T-helper 22 cell (primary cell): ENCODE results near the gene ARHGAP8.
"Not testable (repeated sequence)": the region's sequence is repeated elsewhere in the genome, so short reads cannot be mapped to it uniquely, and the experiment has no call there.

Source experiments
- DNase-seq: peaks from one replicate; pipeline ENCODE4 v3.0.0-alpha.2; 2020; ENCODE audit warnings: low read depth

ARHGAP8 gene

GRCh38 chr22:44739666-44740065 is 12.7 kb upstream of the ARHGAP8 start:
- not testable (repeated sequence) for DNase-seq

- DNase-seq: no peak
Measured at GRCh38 chr22:44740307-44740706, 12.1 kb upstream of the ARHGAP8 start.

GRCh38 chr22:44741929-44742328 is 10.4 kb upstream of the ARHGAP8 start:
- DNase-seq: no peak

GRCh38 chr22:44743247-44743646 is 9.1 kb upstream of the ARHGAP8 start:
- no peak for DNase-seq

GRCh38 chr22:44743804-44744211 is 8.6 kb upstream of the ARHGAP8 start:
- DNase-seq: no peak

- DNase-seq: no peak
Measured at GRCh38 chr22:44745853-44746789, 6.3 kb upstream of the ARHGAP8 start.

DNA sequence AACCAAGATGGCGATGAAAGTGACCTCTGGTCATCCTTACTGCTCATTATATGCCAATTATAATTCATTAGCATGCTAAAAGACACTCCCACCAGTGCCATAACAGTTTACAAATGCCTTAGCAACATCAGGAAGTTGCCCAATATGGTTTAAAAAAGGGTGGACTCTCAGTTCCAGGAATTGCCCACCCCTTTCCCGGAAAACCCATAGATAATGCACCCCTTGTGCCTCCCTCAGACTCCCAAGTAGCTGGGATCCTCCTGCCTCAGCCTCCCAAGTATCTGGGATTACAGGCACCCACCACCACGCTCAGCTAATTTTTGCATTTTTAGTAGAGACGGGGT is 4.6 kb upstream of the ARHGAP8 start:
- DNase-seq: not testable (repeated sequence)

GRCh38 chr22:44748524-44748923 is 3.9 kb upstream of the ARHGAP8 start:
- no peak for DNase-seq

GRCh38 chr22:44750481-44750880 is 1.9 kb upstream of the ARHGAP8 start:
- DNase-seq: no peak

DNA sequence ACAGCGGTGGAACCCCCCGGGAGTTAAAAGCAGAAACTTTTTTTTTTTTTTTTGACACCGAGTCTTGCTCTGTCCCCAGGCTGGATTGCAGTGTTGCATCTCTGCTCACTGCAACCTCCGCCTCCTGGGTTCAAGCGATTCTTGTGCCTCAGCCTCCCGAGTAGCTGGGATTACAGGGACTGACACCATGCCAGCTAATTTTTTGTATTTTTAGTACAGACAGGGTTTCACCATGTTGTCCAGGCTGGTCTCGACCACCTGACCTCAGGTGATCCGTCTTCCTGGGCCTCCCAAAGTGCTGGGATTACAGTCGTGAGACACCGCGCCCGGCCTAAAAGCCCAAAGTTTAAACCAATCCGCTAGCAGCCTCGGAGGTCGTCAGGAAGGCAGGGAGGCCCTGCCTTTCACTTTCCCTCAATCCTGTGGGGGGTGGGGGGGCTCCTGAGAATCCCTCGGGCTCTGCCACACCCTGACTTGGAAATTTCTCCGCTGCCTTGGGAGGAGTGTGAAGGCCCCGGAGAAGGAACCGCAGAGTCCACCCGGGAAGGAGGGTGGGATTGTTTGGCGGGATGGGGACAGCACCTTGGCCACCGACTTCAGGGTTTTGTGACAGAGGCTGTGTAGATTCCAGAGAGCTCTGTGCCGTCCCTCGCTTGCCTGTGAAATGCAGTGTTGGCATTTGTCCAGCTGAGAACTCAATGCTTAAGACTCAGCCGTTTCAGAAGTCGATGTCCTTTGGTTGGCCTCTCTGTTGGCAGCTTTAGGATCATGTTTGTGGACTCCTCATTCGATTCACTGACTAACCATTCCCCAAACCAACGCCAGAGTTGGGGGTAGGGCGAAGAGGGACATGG is 1.0 kb downstream of the ARHGAP8 start:
- DNase-seq: no peak

GRCh38 chr22:44754998-44755397 is 2.6 kb downstream of the ARHGAP8 start:
- no peak for DNase-seq

DNA sequence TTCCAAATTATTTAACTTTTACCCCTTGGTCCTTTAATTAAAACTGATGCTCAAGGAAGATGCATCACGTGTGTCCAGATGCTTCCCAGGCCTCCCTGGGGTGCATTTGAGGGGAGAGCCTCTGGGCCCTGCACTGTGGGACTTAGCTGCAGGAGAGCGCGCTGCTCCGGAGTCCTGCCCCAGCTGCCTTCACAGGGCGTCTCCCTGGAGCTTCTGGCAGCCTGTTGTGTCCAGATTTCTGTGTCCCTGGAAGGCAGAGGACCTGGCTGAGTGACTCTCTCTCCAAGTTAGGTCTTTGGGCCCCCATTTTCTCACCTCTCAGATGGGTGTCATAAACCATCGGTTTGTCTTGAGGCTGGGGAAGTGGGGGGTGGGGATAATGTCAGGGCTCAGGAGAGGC is 3.0 kb downstream of the ARHGAP8 start:
- no peak for DNase-seq

DNA sequence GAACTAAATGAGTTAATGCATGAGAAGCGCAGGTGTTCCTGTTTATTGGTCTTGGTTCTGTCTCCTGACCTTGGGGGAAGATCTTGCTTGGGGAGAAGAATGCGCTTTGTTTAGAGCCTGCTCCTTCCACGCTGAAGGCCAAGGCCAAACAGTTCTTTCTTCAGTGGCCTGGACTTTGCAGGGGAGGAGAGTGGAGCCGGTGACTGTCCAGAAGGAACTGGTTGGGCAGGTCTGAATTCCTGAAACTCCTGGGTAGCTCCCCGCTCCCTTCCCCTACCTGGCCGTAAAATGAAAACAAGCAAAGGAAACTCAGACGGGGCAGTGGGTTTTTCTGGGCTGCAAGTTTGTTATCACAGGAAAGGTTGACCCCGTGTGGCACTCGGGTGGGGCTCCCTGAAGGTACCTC is 3.6 kb downstream of the ARHGAP8 start:
- no peak for DNase-seq

GRCh38 chr22:44758344-44758973 is 6.1 kb downstream of the ARHGAP8 start:
- DNase-seq: no peak

- DNase-seq: no peak
Measured at GRCh38 chr22:44759001-44759400, 6.6 kb downstream of the ARHGAP8 start.

- DNase-seq: no peak
Measured at GRCh38 chr22:44759430-44760310, 7.3 kb downstream of the ARHGAP8 start.

DNA sequence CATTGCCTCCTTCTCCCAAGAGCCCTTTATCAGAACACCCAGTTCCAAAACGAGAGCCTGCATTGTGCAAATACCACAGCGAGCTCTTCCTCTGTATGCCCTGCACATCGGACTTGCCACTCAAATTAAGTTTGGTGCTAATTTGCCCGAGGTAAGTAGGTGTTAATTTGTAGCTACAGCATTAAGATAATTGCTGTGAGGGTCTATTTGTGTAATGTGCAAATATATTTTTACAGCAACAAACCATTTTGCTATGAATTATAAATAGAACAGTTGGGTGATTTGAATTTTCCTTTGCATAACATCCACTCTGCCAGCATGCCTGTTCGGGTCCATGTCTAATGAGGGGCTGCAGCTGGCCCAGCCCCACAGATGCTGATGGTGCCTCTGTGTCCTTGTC is 8.1 kb downstream of the ARHGAP8 start:
- no peak for DNase-seq

DNA sequence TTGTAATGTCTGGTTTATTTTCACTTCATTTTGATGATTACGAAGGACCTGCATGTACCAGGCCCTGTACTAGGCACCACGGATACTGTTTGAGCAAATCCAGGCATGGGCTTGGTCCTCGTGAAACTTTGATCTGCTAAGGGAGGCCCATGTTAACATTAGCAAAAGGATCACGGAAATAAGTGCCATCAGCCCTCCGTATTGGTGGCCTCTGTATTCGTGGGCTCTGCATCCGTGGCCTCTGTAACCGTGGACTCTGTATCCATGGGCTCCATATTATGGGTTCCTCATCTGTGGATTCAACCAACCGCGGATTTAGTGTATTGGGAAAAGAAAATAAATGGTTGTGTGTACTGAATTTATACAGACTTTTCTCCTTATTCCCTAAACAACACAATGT is 8.7 kb downstream of the ARHGAP8 start:
- no peak for DNase-seq

- no peak for DNase-seq
Measured at GRCh38 chr22:44764373-44764772, 12.0 kb downstream of the ARHGAP8 start.

DNA sequence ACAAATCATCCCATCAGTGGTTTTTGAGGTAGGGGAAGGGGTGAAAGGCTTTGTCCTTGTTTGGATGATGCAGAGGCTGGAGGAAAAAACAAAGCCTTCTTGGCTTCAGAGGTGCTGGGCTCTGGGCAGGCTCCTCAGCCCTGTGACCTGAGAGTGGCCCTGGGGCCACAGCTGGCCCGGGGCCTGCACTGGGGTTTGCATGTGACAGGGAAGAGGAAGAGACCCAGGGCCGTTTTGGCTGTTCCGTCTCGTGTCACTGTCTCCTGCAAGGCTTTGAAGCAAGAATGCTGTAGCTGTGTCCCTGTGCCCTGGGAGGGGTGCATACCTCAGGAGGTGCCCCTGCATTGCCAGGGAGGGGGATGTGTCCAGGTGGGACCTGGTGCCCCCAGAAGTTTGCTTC is 12.6 kb downstream of the ARHGAP8 start:
- DNase-seq: no peak

DNA sequence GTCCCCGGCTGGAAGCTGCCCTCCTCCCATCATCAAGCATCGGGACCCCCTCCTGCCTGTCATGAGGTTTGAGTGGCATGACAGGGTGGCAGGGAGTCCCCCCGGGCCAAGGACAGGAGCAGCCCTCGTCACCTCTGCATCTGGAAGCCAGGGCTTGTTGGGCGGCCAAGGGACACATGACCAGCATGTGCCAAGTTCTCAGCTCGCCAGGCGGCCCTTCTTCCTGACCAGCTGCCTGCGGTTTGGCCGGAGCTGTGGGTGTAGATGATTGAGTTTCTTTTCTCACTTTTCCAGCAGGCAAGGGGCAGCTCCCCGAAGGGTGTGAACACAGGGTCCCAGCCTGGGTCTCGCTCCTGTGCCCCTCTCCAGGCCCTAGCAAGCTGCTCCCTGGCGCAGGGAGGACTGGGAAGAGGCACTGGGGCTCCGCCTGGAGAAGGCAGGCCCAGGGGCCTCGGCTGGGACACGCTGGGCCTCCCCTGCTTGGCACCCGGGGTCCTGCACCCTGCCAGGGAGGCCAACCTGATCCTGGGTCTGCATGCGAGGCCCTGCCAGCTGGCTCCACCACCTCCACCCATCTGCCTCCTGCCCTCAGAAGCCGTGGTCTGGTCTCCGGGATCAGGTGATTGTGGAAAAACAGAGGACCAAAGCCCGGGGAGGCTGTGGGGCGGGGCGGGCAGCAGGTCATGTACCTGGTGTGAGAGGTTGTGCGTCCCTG is 13.4 kb downstream of the ARHGAP8 start:
- DNase-seq: no peak
